Medulla oblongata (tissue), 1 donor: Measurements from ENCODE around the gene GALNT13.
A peak's percentile ranks its signal among the peaks of the same experiment; 100 is the strongest.

Experiments
- DNase-seq: peaks from one replicate; pipeline ENCODE4 v3.0.0-alpha.2; 2015; ENCODE audit errors: extremely low spot score

Gene GALNT13

DNA sequence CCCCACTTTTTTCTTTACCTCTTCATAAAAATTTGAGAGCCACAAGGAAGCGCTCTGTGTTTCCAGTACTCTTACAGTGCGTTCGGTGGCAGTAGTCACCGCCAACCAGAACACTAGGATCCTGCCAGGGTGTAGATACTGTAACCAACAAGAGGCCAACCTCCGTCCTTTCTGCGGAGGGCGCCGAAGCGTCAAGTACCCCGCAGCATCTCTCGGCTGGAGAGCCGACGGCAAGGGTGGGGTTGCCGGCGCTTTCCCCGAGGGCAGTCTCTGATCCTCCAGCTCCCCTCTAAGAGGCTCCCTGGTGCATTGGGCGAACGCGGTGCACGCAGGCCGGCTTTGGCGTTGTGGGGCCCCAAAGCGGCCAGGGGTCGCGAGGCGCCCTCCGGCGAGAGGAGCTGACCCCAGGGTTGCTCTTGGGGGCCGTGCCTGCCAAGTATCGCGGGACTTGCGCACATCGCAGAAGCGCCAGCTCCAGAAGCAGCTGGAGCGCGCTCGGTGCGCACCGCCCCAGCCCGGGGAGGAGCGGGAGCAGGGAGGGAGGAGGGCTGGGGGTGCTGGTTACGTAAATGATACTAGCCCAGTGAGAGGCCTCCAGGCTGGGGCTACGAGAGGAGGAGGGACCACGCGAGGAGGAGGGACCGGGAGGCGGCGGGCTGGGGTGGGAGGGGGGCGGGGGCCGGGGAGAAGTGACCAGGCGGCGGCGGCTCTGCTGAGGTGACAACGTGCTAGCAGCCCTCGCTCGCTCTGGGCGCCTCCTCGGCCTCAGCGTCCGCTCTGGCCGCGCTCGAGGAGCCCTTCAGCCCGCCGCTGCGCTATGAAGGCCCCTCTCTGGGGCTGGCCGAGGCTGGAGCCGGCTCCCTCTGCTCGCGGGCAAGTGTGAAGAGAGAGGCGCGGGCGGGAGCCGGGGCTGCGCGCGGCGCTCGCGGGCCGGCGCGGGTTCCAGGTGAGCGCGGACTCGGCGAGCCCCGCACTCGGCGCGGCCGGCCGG, at the start of gene GALNT13:
Gene GALNT13, plus strand, starts transcription at position 692 of the 991 bp plus-strand sequence.
- peak; percentile 95 for DNase-seq

DNA sequence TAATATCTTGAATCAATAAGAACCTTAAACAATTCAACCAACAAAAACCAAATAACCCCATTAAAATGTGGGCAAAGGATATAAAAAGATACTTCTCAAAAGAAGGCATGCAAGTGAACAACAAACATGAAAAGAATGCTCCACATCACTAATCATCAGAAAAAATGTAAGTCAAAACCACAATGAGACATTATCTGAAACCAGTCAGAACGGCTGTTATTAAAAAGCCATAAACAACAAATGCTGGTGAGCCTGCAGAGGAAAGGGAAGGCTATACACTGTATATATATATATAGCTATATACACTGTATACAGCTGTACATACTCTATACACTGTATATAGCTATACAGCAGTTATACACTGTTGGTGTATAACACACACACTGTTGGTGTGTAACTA, 47.8 kb upstream of the GALNT13 start:
- no peak for DNase-seq

DNA sequence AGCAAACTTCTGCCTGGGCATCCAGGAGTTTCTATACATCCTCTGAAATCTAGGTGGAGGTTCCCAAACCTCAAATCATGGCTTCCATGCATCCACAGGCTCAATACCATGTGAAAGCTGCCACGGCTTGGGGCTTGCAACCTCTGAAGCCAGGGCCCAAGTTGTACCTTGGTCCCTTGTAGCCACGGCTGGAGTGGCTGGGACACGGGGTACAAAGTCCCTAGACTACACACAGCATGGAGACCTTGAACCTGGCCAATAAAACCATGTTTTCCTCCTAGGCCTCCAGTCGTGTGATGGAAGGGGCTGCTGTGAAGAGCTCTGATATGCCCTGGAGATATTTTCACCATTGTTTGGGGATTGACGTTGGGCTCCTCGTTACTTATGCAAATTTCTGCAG, 43.4 kb upstream of the GALNT13 start:
- DNase-seq: no peak

DNA sequence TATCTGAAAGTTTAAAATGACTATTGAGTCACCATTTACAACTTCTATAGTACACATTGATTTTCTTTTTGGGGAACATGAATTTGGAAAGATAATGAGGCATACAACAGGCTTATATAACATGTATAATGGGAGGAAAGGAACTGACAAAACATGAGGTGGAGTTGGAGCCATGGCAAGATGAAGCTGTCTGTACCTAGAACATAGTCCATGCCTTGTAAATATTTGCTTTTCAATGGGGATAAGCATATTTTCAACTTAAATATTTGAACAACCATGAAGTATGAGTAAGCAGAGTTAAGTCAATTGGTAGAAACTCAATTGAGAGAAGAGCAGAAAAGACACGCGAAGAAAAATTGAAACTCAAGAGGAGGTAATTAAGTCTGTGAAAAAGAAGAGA, 37.1 kb upstream of the GALNT13 start:
- DNase-seq: no peak

DNA sequence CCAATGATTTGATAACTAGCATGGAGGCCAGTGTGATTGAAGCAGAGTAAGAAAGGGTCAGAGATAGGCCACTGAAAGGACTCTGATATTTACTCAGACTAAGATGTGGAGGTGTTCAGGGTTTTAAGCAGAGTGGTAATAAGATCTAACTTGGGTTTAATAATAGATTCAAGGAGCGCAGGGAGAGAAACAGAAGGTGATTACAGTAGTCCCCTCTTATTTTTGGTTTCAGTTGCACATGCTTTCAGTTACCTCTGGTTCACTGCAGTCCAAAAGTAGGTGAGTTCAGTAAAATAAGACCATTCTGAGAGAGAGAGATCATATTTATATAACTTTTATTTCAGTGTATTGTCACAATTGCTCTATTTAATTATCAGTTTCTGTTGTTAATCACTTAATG, 13.5 kb upstream of the GALNT13 start:
- no peak for DNase-seq

DNA sequence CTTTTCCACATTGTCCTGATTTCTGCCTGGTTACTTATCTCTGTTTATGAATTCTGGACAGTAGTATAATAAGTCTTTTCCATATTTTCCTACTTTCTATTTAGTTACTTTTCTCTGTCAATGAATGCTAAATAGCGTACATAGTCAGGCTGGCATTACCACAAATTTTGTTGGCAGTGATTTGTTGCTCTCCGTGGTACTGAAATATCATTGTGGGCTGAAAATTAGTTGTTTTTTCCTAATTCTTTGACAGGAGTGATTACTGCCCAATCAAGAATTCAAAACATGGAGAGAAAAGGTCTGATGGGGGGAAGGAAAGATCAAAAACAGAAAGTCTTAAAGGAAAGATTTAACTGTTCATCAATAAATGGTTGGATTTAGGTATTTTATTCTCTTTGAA, 7.7 kb upstream of the GALNT13 start:
- no peak for DNase-seq

DNA sequence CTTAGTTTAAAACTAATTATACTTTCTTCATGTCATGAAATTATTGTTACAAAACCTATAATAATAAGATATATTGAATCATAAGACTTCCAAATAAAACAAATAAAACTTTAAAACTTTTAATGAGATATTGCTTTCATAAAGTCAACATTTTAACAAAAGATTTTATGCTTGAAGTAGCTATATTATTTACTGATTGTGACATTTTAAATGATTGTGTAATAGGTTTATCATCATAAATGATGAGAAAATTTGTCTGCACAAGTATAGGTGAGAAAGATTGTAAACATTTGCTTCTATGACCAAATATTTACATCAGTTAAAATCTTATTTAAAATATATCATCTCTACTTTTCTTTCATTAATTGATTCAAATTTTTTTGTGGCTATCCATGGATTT, 5.1 kb upstream of the GALNT13 start:
- DNase-seq: no peak

DNA sequence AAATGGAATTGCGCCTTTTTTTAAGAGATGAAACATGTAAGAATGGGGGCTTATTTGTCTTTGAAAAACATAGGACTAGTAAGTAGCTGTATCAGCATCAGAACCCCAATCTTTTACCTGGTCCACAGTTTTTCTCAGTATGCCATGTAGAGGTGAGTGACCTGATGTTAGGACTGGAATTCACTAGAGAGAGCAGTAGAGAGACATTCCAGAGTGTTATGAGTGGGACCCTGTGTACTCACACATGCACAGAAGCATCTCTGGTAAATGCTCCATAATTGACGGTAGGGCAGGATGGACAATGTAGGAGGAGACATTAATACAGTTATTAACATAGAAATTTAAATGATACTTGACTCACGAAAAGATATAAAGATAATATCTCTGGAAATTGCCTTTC, 1.4 kb upstream of the GALNT13 start:
- peak; percentile 61 for DNase-seq

DNA sequence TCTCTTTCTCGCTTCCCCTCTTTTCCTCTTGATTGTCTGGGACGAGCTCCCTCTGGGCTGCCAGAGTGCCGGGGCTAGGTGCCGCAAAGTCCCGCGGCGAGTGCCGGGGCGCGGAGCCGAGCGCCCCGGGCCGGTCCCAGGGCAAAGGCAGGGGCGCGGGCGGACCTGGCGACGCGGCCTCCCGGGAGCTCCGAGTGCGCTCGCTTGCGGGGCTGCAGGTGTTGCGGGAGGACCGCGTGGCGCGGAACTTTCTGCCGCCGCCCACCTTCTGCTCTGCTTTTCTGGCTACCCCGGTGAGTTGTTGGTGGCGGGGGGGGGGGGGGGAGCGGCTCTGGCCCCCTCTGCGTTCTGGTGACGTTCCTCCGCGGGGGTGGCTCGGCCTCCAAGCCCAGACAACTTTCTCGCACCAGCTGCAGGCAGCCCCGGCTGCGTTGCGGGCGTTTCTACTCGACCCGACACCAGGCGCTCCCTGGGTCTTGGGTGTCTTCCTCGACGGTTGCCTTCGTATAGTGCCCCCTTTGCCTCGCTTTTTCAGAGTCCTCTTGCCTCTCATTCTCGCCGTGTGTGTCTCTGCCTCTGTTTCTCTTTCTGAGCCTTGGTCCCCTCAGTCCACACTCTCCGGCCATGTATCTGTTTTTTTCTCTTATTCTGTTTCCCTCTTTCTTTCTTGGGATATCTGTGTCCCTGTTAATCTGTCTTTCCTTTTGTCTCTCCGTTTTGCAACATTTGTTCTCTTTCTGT, 759 bp downstream of the GALNT13 start:
- DNase-seq: peak; percentile 22

DNA sequence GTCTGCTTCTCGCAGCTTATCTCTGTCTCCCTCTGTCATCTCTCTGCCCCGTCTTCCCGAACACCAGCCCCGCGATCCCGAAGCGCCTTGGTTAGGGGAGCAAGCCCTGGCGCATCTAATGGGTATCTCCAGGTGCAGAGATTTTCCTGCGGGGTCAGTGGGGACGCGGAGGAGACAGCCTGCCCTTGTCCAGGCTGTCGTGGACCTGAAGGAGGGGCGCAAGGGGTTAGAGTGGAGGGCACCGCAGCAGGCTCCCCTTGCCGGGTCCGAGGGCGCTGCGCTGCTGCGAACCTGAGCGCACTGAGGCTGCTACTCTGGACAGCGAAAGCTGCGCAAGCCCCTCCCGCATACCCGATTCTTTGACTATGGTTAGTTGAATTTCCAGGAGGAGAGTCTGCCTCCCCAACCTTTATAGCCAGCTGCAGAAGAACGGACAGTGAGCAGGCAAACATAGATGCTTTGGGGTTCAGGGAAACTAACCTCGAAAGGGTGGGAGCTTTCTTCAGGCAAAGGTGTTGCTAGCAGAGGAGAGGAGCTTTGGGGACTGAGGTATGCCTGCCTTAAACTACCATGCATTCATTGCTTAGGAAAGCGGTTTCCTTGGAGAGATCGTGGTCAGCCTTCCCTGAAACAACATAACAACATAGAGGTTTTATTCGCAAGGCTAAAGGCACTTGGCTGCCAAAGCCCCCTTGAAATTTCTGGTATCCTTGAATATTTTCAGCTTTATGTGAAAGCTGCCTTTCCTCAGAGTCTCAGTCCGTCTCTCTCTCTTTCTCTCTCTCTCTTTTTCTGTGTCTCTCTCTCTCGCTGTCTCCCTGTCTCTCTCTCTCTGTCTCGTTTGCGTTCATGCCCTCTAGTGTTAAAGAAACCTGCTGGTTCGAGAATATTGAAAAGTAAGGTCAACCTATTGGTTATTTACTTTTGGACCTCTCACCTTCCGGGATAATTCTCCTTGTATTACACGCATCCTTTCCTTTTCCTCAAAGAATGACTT, 1.6 kb downstream of the GALNT13 start:
- DNase-seq: peak; percentile 43

DNA sequence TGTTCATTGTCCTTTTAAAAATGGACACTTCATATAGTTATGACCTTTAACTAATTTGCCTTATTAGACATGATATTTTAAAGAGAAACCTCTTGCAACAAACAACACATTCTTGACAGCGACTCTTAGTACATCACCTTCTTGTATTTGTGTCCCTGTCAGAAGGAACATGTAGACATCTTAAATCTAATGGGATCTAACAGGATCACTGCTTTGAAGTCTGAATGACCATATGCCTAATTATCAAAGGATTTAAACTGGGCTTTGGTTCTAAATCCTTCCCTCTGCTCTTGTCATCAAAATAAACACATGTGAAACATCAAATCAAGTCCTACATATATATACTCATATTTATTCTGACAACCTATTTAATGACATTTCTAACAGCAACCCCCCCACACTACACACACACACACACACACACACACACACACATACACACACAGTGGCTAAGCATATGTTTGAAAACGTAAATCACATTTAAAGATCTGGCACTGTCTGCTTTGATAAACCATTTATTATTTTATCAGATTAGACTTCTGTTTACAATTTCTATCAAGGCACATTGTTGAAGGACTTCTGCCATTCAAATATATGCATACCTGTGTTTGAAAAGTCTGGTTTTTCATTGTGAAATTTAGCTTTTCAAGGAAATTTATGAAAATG, 4.2 kb downstream of the GALNT13 start:
- no peak for DNase-seq

DNA sequence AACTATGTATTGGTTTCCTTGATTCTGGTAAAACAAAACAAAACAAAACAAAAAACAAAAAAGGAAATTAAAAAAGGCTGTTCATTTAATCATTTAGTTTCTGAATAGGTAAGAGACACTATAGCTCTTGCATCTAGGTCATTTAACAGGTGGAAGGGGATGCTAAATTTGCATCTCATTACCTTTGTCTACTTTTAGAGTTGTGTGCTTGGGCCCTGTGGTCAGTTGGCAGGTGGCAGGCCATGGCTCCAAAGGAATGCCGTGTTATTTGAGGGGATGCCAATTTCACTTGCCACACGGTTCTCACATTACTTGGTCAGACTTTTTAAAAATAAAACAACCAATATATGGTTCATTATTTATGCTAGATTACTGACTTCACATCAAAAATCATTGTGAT, 9.2 kb downstream of the GALNT13 start:
- DNase-seq: no peak

DNA sequence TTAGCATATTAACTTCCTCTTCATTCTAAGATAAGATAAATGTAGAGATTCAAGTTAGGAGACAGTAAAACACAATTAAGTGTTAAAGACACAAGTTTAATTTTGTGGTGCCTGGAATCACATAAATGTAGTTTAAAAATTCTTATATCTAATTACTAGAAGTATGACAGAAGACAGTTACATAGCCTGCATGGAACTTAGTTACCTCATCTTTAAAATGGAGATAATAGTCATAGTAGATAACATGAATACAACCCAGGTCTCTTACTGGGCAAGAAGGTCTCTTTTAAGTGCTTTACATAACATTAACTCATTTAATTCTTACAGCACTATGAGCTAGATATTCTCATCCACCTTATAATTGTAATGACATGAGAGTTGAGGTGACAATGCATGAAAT, 15.1 kb downstream of the GALNT13 start:
- no peak for DNase-seq

DNA sequence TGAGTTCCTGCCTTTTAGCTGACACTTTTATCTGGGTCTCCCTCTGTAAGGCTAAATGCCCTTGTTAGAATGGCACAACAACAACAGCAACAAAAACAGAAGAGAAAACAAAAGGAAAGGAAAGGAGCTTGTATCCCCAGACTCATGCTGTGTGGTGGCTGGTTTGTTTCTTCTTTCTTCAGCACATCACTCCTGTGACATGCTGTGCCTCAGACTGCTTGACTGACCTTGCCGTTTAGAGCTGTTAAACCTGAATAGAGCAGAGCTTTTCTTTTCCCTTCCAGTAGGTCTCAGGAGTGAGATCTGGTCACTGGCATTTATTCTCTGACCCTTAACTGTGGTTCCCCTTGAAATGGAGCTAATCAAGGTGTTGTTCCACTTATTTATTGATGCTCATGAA, 18.9 kb downstream of the GALNT13 start:
- peak; percentile 31 for DNase-seq

DNA sequence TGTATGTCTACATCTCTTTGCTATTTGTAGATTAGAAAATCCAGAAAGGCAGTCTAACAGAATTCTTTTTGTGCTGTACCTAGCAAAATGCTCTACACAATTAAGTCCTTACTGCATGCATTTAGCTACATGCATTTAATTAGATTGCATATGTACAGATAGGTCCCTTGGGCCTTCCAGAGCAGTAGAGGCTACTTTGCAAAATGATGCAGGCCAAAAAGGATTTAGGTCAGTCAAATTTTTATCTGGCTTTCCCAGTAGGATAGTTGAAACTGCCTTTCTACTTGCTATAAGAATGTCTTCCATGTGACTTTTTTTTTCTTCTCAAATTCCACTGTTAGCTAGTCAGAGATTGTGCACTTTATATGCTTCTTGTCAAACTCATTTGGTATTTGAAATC, 19.3 kb downstream of the GALNT13 start:
- no peak for DNase-seq

DNA sequence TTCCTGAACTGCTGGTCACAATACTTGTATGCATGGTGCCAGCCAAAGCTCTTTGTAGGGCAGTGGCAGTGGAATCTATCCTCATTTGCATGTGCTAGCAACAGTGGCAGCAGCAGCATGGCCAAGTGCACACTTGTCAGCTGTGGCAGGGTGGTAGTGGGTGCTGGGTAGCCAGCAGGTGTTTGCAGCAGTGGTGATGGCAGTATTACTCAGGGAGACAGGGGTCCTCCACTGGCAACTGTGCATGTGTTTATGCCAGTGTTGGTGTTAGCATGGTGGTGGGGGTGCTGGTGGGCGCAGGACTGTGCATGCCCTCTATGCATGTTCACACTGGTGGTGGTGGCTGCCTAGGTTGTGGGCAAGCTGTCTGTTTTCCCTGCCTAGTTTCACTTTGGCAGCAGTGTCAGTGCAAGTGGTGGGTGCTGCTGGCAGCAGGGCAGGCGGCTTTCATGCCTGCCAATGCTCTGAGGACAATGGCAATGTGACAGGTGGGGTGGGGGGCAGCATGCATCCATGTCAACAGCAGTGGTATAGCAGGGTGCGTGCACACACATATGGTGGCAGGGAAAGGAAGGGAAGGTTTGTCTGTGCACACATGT, 41.2 kb downstream of the GALNT13 start:
- no peak for DNase-seq

DNA sequence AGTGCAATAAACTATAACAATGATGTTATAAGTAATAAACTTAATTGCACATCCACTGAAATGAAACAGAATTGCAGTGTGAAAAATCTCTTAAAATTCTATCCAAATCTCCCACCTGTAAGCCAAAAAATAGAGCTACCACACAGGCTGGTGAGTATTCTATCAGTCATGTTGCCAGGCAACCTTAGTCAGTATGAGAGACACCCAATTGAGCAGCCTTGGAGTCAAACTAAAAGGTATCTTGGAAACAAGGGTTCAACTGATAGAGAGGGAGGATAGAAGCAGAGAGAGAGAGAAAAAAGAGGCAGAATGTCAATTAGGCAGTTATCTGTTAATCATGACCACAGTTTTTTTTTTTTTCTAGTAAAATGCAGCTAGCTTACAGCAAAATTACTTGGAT, 45.8 kb downstream of the GALNT13 start:
- DNase-seq: no peak

DNA sequence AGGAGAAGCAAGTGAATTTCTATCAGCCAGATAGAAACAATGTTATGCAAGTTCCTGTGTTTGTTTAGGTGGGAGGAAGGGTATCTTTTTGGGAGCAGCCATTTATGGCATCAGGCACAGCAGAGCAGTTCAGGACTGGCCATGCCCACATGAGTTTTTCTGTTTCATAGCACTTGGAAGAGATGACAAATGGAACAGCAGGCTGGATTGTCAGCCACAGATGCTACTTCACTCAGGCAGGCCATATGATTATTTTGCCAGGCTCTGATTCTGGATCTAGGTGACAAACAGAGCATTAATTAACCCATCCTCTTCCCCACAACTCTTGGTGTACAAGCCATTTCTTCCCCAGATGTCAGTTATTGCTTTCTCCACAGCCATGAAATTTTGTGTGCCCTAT, 63.8 kb downstream of the GALNT13 start:
- no peak for DNase-seq

DNA sequence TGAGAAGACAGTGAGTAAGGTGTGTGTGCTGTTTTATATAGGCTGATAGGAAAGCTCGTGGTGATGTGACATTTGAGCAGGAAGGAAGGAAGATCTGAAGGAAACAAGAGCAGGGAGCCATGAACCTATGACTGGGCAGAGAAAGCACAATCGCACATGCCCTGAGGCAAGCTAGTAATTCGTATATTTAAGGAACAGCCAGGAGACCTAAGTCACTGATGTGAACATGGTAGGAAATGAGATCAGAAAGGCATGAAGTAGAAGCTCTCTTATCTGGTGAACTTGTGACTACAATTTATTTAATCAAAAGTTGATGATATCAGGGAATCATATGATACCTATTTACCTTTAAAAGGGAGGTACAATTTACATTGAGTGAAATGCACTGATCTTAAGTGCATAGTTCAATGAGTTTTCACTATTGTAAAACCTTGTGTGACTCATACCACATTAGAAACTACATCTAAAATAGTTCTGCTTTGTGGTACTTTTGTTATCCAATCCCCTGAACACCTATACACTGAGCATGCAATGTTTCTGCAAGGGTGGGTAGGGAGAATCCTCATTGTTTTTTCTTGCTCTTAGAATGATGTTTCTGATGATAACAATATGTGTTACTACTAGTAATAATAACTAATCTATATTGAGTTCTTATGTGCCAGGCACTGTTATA, 67.5 kb downstream of the GALNT13 start:
- no peak for DNase-seq

DNA sequence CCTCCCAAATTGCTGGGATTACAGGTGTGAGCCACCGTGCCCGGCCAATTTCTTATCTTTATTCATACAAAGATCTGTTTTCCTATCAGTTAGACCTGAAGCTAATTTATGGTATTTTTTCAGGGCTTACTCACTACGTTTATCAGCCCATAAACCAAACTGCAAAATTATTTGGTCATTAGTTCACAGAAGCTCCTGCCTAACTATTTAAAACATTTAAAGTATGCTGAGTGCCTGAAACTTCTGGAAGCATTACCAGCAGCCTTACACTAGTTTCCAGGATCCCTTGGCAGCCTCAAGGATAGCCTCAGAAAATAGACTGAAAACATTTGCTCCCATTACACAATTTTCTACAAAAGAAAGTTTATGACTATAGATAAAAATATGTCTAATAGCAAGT, 68.8 kb downstream of the GALNT13 start:
- DNase-seq: peak; percentile 18
